GM12878 (cell line): ENCODE results near the gene IRF4. TPM values are rescaled to one million over a fixed set of nuclear protein-coding genes. Genes with fewer than 3 reads are reported as not detected.

Source experiments
- CBFB ChIP-seq: IDR thresholded peaks from 2 replicates; pipeline ENCODE4 v1.6.1; 2016; ENCODE audit warnings: antibody characterized with exemption, low read depth
- CBX3 ChIP-seq: fragments of 200-600 bp; sonication (generic); IDR thresholded peaks from 2 replicates; pipeline ENCODE4 v1.6.1; 2016; ENCODE audit warnings: low read depth, borderline replicate concordance
- CEBPZ ChIP-seq: fragments of 150-350 bp; IDR thresholded peaks from 2 replicates; pipeline ENCODE4 v1.6.1; 2016; ENCODE audit warnings: low read depth, low read length
- GATAD2B ChIP-seq: fragments of 450-650 bp; conservative IDR thresholded peaks from 2 replicates; pipeline ENCODE4 v1.6.1; 2017; ENCODE audit warnings: low read depth, mild to moderate bottlenecking, moderate library complexity
- HDGF ChIP-seq: fragments of 450-650 bp; IDR thresholded peaks from 2 replicates; pipeline ENCODE4 v1.6.1; 2016; ENCODE audit warnings: antibody characterized with exemption
- IRF5 ChIP-seq: fragments of 450-650 bp; IDR thresholded peaks from 2 replicates; pipeline ENCODE4 v1.6.1; 2017; ENCODE audit warnings: borderline replicate concordance
- KLF5 ChIP-seq: fragments of 450-650 bp; IDR thresholded peaks from 2 replicates; pipeline ENCODE4 v1.6.1; 2014; ENCODE audit warnings: mild to moderate bottlenecking; ENCODE audit not compliant: partially characterized antibody
- MTA2 ChIP-seq: fragments of 450-650 bp; IDR thresholded peaks from 2 replicates; pipeline ENCODE4 v1.6.1; 2016; ENCODE audit warnings: low read depth, mild to moderate bottlenecking, moderate library complexity
- NFXL1 ChIP-seq: fragments of 450-650 bp; IDR thresholded peaks from 2 replicates; pipeline ENCODE4 v1.6.1; 2017; ENCODE audit warnings: antibody characterized with exemption, mild to moderate bottlenecking, borderline replicate concordance
- NFYA ChIP-seq: IDR thresholded peaks from 2 replicates; pipeline ENCODE4 v1.6.1; 2011; ENCODE audit warnings: low read depth, mild to moderate bottlenecking, low read length, improper control_type of control experiment, borderline replicate concordance
- NKRF ChIP-seq: fragments of 450-650 bp; conservative IDR thresholded peaks from 2 replicates; pipeline ENCODE4 v1.6.1; 2017; ENCODE audit warnings: mild to moderate bottlenecking, moderate library complexity
- PBX3 ChIP-seq: IDR thresholded peaks from 2 replicates; pipeline ENCODE4 v1.6.1; 2011; ENCODE audit warnings: mild to moderate bottlenecking, low read depth, low read length, moderate library complexity; ENCODE audit not compliant: insufficient replicate concordance
- TAF1 ChIP-seq: IDR thresholded peaks from 2 replicates; pipeline ENCODE4 v1.6.1; 2011; ENCODE audit warnings: mild to moderate bottlenecking, low read depth, low read length, borderline replicate concordance
- TCF12 ChIP-seq: IDR thresholded peaks from 2 replicates; pipeline ENCODE4 v1.6.1; 2011; ENCODE audit warnings: low read depth, mild to moderate bottlenecking, low read length
- WRNIP1 ChIP-seq: IDR thresholded peaks from 2 replicates; pipeline ENCODE4 v1.6.1; 2011; ENCODE audit warnings: low read depth, low read length, improper control_type of control experiment, borderline replicate concordance
- ZBTB33 ChIP-seq: fragments of 450-650 bp; IDR thresholded peaks from 2 replicates; pipeline ENCODE4 v1.6.1; 2017; ENCODE audit warnings: mild to moderate bottlenecking
- ZNF207 ChIP-seq: fragments of 450-650 bp; IDR thresholded peaks from 2 replicates; pipeline ENCODE4 v1.6.1; 2014; ENCODE audit warnings: antibody characterized with exemption, mild to moderate bottlenecking, borderline replicate concordance
- ZNF384 ChIP-seq: IDR thresholded peaks from 2 replicates; pipeline ENCODE4 v1.6.1; 2012; ENCODE audit warnings: low read depth, mild to moderate bottlenecking, low read length, improper control_type of control experiment, borderline replicate concordance
- polyA plus RNA-seq, 11 experiments: library from polyadenylated mRNA; depleted of rRNA in 4 of 11; unstranded in 6 of 11; stranded (reverse) in 5 of 11; fragments of >200 nt; fragmentation: Nextera tagmentation in 4 of 11; fragmentation: Illumina TruSeq in 1 of 11; extraction: Ambion mirVana in 4 of 11; extraction: Trizol in 1 of 11; gene quantifications; 1 replicate in 1 of 11; 2 replicates in 10 of 11; pipeline versions ENCODE4 v1.2.1 to v1.2.3, GENCODE V29; 2011 to 2016; ENCODE audit warnings: inconsistent platforms in 2 of 11, missing spikeins in 2 of 11, low read depth in 1 of 11
- total RNA-seq, 4 experiments: library from RNA; depleted of rRNA in 3 of 4; stranded (reverse); fragments of >200 nt in 3 of 4; fragmentation: Illumina TruSeq in 1 of 4; extraction: Trizol in 1 of 4; gene quantifications; 2 replicates each; pipeline versions ENCODE4 v1.2.1 to v1.2.3, GENCODE V29; 2013 to 2021

Gene IRF4
- total and polyA plus RNA-seq, 10 of the 15 experiments (the other 5 are each of a cell fraction or from before 2014, with no cell fraction given): 50.0 to 495 (median 257) TPM

- TF ChIP-seq ZBTB33 (no peak), NFXL1 (no peak), PBX3 (no peak), TAF1 (no peak), KLF5 (no peak), NFYA (no peak), CBFB (no peak), GATAD2B (no peak), TCF12 (0 out of 2 replicates have a peak, but pooled peaks have one; percentile 14), WRNIP1 (no peak), HDGF (peak; percentile 58), ZNF384 (no peak), IRF5 (no peak), ZNF207 (no peak), CBX3 (no peak), CEBPZ (no peak), MTA2 (no peak), NKRF (no peak; the same call in 1 of the 2 replicates)
These were observed 1.2 kb downstream of the IRF4 start (continued) for GRCh38 chr6:392441-393390.
